Left colon (tissue), 2 donors: ENCODE data around the gene PCDHGB2. TPM values are rescaled to one million over a fixed set of nuclear protein-coding genes. Genes with fewer than 3 reads are reported as not detected.
"Not testable (repeated sequence)": the region's sequence is repeated elsewhere in the genome, so short reads cannot be mapped to it uniquely, and the experiment has no call there.

Experiments
- ATAC-seq: fragments of 200-7000 bp; cut with Tn5 transposase; one replicate; pipeline ENCODE4 v1.9.1; 2020; ENCODE audit warnings: mild to moderate bottlenecking, moderate library complexity
- DNase-seq, 2 donors: peaks; one replicate each; pipeline ENCODE4 v3.0.0-alpha.2; 2020
- intact Hi-C, 2 donors: fragments of 100-400 bp; cut with DNase I in 1 of 2; cut with micrococcal nuclease in 1 of 2; formaldehyde crosslinking; loops; one replicate each; pipeline versions ENCODE4 v1.11.2 to v1.14.0; 2022; cut with DNase I, micrococcal nuclease
- total RNA-seq, 2 donors: library from RNA; stranded (reverse); fragmentation: NEBNext Ultra II Directional; extraction: Animal tissue kit (Norgen Biotek cat#: 25700); gene quantifications; one replicate each; pipeline ENCODE4 v1.2.1, GENCODE V29; 2021
- donor health status: DM: no; HTN: no; CAD: no.
- donor health status: DM: yes; HTN: yes; CAD: no.

PCDHGB2 gene
- total RNA-seq, 2 donors from 2014 or later = 1.6 to 1.7 TPM

- ATAC-seq = no peak
- DNase-seq = no peak
- intact Hi-C loops = loop anchor here in 1 of 2 donors (10.0 kb wide), 1 partner anchor 55 kb away; the partner anchor contains the start of gene PCDHGA3
Measured at GRCh38 chr5:141399555-141400258, 39.9 kb downstream of the PCDHGB2 start.

GRCh38 chr5:141402553-141403243, 42.9 kb downstream of the PCDHGB2 start, which contains the start of gene PCDHGA9:
TSS of gene PCDHGA9 (plus strand) at chr5:141402778. CDS start at chr5:141402953, 175 bp downstream.
- DNase-seq = no peak
- peak; percentile 51 for ATAC-seq
- intact Hi-C loops = no loop called here

- intact Hi-C loops = no loop called here
- ATAC-seq (no peak), DNase-seq (no peak)
Measured at GRCh38 chr5:141403387-141403786, 43.6 kb downstream of the PCDHGB2 start.

- peak in 1 of 2 donors; percentile 31 for DNase-seq
- peak; percentile 75 for ATAC-seq
- intact Hi-C loops = not testable (repeated sequence)
Measured at GRCh38 chr5:141407790-141408505, 48.2 kb downstream of the PCDHGB2 start, which contains the start of gene PCDHGB6. TSS of gene PCDHGB6 (plus strand) at chr5:141408021. CDS start at chr5:141408203, 182 bp downstream.

- DNase-seq (no peak), ATAC-seq (no peak)
- intact Hi-C loops = loop anchor here in 1 of 2 donors (10.0 kb wide), 1 partner anchor 155 kb away; no protein-coding TSS in a partner anchor
Measured at GRCh38 chr5:141409598-141410306, 50.0 kb downstream of the PCDHGB2 start.

- intact Hi-C loops = loop anchor here in 1 of 2 donors (10.0 kb wide), 1 partner anchor 153 kb away; no protein-coding TSS in a partner anchor
- ATAC-seq (no peak), DNase-seq (no peak)
Measured at GRCh38 chr5:141411575-141411974, 51.8 kb downstream of the PCDHGB2 start.

Other genes starting within 250 kb of the PCDHGB2 start
- under 1 TPM; 0.46 to 0.81 TPM for gene PCDHB4, start 238.2 kb upstream of the PCDHGB2 start, total RNA-seq
- gene PCDHB5, start 224.8 kb upstream of the PCDHGB2 start, total RNA-seq = under 1 TPM; 0.31 to 0.56 TPM
- gene PCDHB6, start 209.9 kb upstream of the PCDHGB2 start, total RNA-seq = under 1 TPM in 1 of 2 donors, not detected in 1; 0.11 TPM
- gene PCDHB7, start 187.3 kb upstream of the PCDHGB2 start, total RNA-seq = under 1 TPM; 0.12 to 0.34 TPM
- gene PCDHB8, start 182.2 kb upstream of the PCDHGB2 start, total RNA-seq = under 1 TPM; 0.59 to 0.67 TPM
- 1 to 10 TPM in 1 of 2 donors, under 1 TPM in 1; 0.34 to 1.2 TPM for gene PCDHB16, start 177.6 kb upstream of the PCDHGB2 start, total RNA-seq
- gene PCDHB9, start 172.8 kb upstream of the PCDHGB2 start, total RNA-seq = under 1 TPM; 0.34 to 0.61 TPM
- under 1 TPM; 0.40 to 0.56 TPM for gene PCDHB10, start 167.6 kb upstream of the PCDHGB2 start, total RNA-seq
- 1 to 10 TPM in 1 of 2 donors, under 1 TPM in 1; 0.82 to 1.4 TPM for gene PCDHB11, start 160.4 kb upstream of the PCDHGB2 start, total RNA-seq
- gene PCDHB12, start 151.3 kb upstream of the PCDHGB2 start, total RNA-seq = under 1 TPM; 0.24 to 0.42 TPM
- 1 to 10 TPM; 1.3 to 2.0 TPM for gene PCDHB13, start 146.1 kb upstream of the PCDHGB2 start, total RNA-seq
- 1 to 10 TPM; 1.2 to 1.7 TPM for gene PCDHB14, start 136.7 kb upstream of the PCDHGB2 start, total RNA-seq
- 1 to 10 TPM in 1 of 2 donors, under 1 TPM in 1; 0.49 to 1.1 TPM for gene PCDHB15, start 114.6 kb upstream of the PCDHGB2 start, total RNA-seq
- 1 to 10 TPM in 1 of 2 donors, under 1 TPM in 1; 0.95 to 1.4 TPM for gene SLC25A2, start 55.9 kb upstream of the PCDHGB2 start, total RNA-seq
- gene TAF7, start 39.2 kb upstream of the PCDHGB2 start, total RNA-seq = 10 to 100 TPM; 52.3 to 66.1 TPM
- under 1 TPM; 0.31 TPM for gene PCDHGA1, start 29.5 kb upstream of the PCDHGB2 start, total RNA-seq
- under 1 TPM; 0.31 to 0.75 TPM for gene PCDHGA2, start 21.2 kb upstream of the PCDHGB2 start, total RNA-seq
- gene PCDHGA3, start 16.2 kb upstream of the PCDHGB2 start, total RNA-seq = under 1 TPM; 0.21 to 0.39 TPM
- 1 to 10 TPM in 1 of 2 donors, under 1 TPM in 1; 0.79 to 1.1 TPM for gene PCDHGB1, start 9.9 kb upstream of the PCDHGB2 start, total RNA-seq
- gene PCDHGA4, start 5.0 kb upstream of the PCDHGB2 start, total RNA-seq = under 1 TPM; 0.37 to 0.84 TPM
- 1 to 10 TPM in 1 of 2 donors, under 1 TPM in 1; 0.70 to 1.5 TPM for gene PCDHGA5, start 4.2 kb downstream of the PCDHGB2 start, total RNA-seq
- gene PCDHGB3, start 10.2 kb downstream of the PCDHGB2 start, total RNA-seq = 1 to 10 TPM in 1 of 2 donors, under 1 TPM in 1; 0.98 to 1.5 TPM
- gene PCDHGA6, start 13.9 kb downstream of the PCDHGB2 start, total RNA-seq = 1 to 10 TPM; 1.6 to 2.0 TPM
- 1 to 10 TPM; 1.3 to 1.5 TPM for gene PCDHGA7, start 22.7 kb downstream of the PCDHGB2 start, total RNA-seq
- gene PCDHGB4, start 27.7 kb downstream of the PCDHGB2 start, total RNA-seq = 1 to 10 TPM in 1 of 2 donors, under 1 TPM in 1; 0.98 to 1.3 TPM
- gene PCDHGA8, start 32.6 kb downstream of the PCDHGB2 start, total RNA-seq = under 1 TPM; 0.73 to 0.82 TPM
- gene PCDHGB5, start 38.0 kb downstream of the PCDHGB2 start, total RNA-seq = 1 to 10 TPM; 3.4 to 4.0 TPM
- 1 to 10 TPM; 1.6 to 2.6 TPM for gene PCDHGA9, start 42.8 kb downstream of the PCDHGB2 start, total RNA-seq
- 1 to 10 TPM; 1.9 to 2.2 TPM for gene PCDHGB6, start 48.0 kb downstream of the PCDHGB2 start, total RNA-seq
- gene PCDHGA10, start 53.0 kb downstream of the PCDHGB2 start, total RNA-seq = 1 to 10 TPM; 2.8 to 5.3 TPM
- 1 to 10 TPM; 3.0 to 4.2 TPM for gene PCDHGB7, start 57.7 kb downstream of the PCDHGB2 start, total RNA-seq
- 1 to 10 TPM; 1.3 to 2.2 TPM for gene PCDHGA11, start 61.1 kb downstream of the PCDHGB2 start, total RNA-seq
- gene PCDHGA12, start 70.5 kb downstream of the PCDHGB2 start, total RNA-seq = 1 to 10 TPM; 1.8 to 2.0 TPM
- 10 to 100 TPM; 15.3 to 16.0 TPM for gene PCDHGC3, start 116.0 kb downstream of the PCDHGB2 start, total RNA-seq
- under 1 TPM; 0.64 to 0.92 TPM for gene PCDHGC4, start 125.0 kb downstream of the PCDHGB2 start, total RNA-seq
- gene PCDHGC5, start 129.1 kb downstream of the PCDHGB2 start, total RNA-seq = under 1 TPM; 0.75 to 0.76 TPM